Hepatocyte (in vitro differentiated cells): ENCODE results near the gene PLPP4. TPM values are rescaled to one million over a fixed set of nuclear protein-coding genes. Genes with fewer than 3 reads are reported as not detected.

ENCODE experiments used
- DNase-seq: peaks from one replicate; pipeline ENCODE4 v3.0.0-alpha.2; 2016; ENCODE audit warnings: low spot score
- H2AFZ ChIP-seq: fragments of 200-600 bp; sonication (generic); 2 replicates; pipeline ENCODE4 v1.6.0; 2016; ENCODE audit warnings: antibody characterized with exemption, mild to moderate bottlenecking
- H3K27ac ChIP-seq: fragments of 200-600 bp; sonication (generic); 2 replicates; pipeline ENCODE4 v1.5.1; 2016; ENCODE audit warnings: mild to moderate bottlenecking
- H3K27me3 ChIP-seq: fragments of 200-600 bp; sonication (generic); 2 replicates; pipeline ENCODE4 v1.6.1; 2016
- H3K36me3 ChIP-seq: fragments of 200-600 bp; sonication (generic); replicated peaks from 2 replicates; pipeline ENCODE4 v1.5.1; 2016; ENCODE audit warnings: low read depth; ENCODE audit not compliant: insufficient read depth
- H3K4me1 ChIP-seq: fragments of 200-600 bp; sonication (generic); 2 replicates; pipeline ENCODE4 v1.5.1; 2016; ENCODE audit warnings: mild to moderate bottlenecking, moderate library complexity; ENCODE audit not compliant: insufficient read depth
- H3K4me2 ChIP-seq: fragments of 200-600 bp; sonication (generic); 2 replicates; pipeline ENCODE4 v1.6.0; 2016
- H3K4me3 ChIP-seq: fragments of 200-600 bp; sonication (generic); 2 replicates; pipeline ENCODE4 v1.5.1; 2016; ENCODE audit warnings: mild to moderate bottlenecking
- H3K79me2 ChIP-seq: fragments of 200-600 bp; sonication (generic); 2 replicates; pipeline ENCODE4 v1.6.0; 2017; ENCODE audit warnings: mild to moderate bottlenecking
- H3K9me2 ChIP-seq: fragments of 200-600 bp; sonication (generic); replicated peaks from 2 replicates; pipeline ENCODE4 v1.6.0; 2017; ENCODE audit warnings: mild to moderate bottlenecking; ENCODE audit not compliant: insufficient read depth
- H3K9me3 ChIP-seq: fragments of 200-600 bp; sonication (generic); 2 replicates; pipeline ENCODE4 v1.5.1; 2016; ENCODE audit warnings: low read depth, mild to moderate bottlenecking
- H4K20me1 ChIP-seq: fragments of 200-600 bp; sonication (generic); 2 replicates; pipeline ENCODE4 v1.6.0; 2016; ENCODE audit warnings: mild to moderate bottlenecking; ENCODE audit not compliant: insufficient read depth, poor library complexity, severe bottlenecking
- EZH2 ChIP-seq: fragments of 200-600 bp; sonication (generic); IDR thresholded peaks from 2 replicates; pipeline ENCODE4 v1.6.1; 2016; ENCODE audit warnings: antibody characterized with exemption, mild to moderate bottlenecking, borderline replicate concordance
- EZH2phosphoT487 ChIP-seq: fragments of 200-600 bp; sonication (generic); IDR thresholded peaks from one replicate; pipeline ENCODE4 v1.6.1; 2018; ENCODE audit warnings: antibody characterized with exemption, mild to moderate bottlenecking, low read depth, moderate library complexity; ENCODE audit not compliant: unreplicated experiment, severe bottlenecking
- whole genome bisulfite sequencing: methylation state at CpG from one replicate; pipeline ENCODE4 v1.1.6; 2016; ENCODE audit warnings: low lambda C conversion rate; ENCODE audit errors: missing lambda C conversion rate; 5-methylcytosine and 5-hydroxymethylcytosine counted together
- polyA plus RNA-seq: library from polyadenylated mRNA; unstranded; fragments of >200 nt; fragmentation: Nextera tagmentation; extraction: Ambion mirVana; gene quantifications from 2 replicates; pipeline ENCODE4 v1.2.1, GENCODE V29; 2016
- total RNA-seq: library from RNA; depleted of rRNA; stranded (reverse); fragments of >200 nt; gene quantifications from 2 replicates; pipeline ENCODE4 v1.2.3, GENCODE V29; 2014
- TF ChIP-seq, protein P1 (sequence below): fragments of 200-600 bp; sonication (generic); IDR thresholded peaks from 2 replicates; pipeline ENCODE4 v1.5.1; 2016; ENCODE audit warnings: antibody characterized with exemption, mild to moderate bottlenecking; ENCODE audit not compliant: poor library complexity

PLPP4 gene
- total and polyA plus RNA-seq, 2 experiments from 2014 or later = 3.4 to 10.8 TPM

DNA sequence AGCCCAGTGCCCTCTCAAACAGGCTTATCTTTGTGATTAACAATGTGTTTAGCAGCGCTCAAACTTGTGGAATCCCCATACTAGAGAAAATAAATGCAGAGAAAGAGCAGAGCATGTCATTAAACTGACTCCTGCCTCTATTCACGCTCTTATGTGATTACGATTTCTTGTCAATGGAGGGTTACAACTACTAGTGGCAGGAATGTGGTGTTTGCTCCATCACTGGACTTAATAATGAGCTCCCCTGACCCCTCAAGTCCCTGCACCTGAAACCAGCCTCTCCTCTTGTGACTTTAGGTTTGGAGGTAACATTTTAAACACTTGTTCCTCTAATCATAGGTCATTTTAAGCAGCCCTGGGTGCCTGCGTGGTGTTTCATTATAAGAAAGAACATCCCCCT is 121.9 kb downstream of the PLPP4 start:
- DNase-seq = no peak
- H3K4me2 ChIP-seq = no peak overlapping the region
- no peaks in the 10 kb centered on the region for H3K9me2 ChIP-seq
- H3K79me2 ChIP-seq = no peaks in the 10 kb centered on the region
- WGBS = 94% methylated on average over 4 of the region's 4 CpGs
- no peak overlapping the region for H3K4me3 ChIP-seq
- H4K20me1 ChIP-seq = no peaks in the 10 kb centered on the region
- no peaks in the 10 kb centered on the region for H3K36me3 ChIP-seq
- TF ChIP-seq EZH2phosphoT487 (no peak), EZH2 (no peak)
- TF ChIP-seq, protein P1, sequence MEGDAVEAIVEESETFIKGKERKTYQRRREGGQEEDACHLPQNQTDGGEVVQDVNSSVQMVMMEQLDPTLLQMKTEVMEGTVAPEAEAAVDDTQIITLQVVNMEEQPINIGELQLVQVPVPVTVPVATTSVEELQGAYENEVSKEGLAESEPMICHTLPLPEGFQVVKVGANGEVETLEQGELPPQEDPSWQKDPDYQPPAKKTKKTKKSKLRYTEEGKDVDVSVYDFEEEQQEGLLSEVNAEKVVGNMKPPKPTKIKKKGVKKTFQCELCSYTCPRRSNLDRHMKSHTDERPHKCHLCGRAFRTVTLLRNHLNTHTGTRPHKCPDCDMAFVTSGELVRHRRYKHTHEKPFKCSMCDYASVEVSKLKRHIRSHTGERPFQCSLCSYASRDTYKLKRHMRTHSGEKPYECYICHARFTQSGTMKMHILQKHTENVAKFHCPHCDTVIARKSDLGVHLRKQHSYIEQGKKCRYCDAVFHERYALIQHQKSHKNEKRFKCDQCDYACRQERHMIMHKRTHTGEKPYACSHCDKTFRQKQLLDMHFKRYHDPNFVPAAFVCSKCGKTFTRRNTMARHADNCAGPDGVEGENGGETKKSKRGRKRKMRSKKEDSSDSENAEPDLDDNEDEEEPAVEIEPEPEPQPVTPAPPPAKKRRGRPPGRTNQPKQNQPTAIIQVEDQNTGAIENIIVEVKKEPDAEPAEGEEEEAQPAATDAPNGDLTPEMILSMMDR = no peak
- no peak overlapping the region for H2AFZ ChIP-seq
- no peak overlapping the region for H3K27ac ChIP-seq
- no peaks in the 10 kb centered on the region for H3K27me3 ChIP-seq
- H3K9me3 ChIP-seq = no peaks in the 10 kb centered on the region
- H3K4me1 ChIP-seq = no peaks in the 10 kb centered on the region

DNA sequence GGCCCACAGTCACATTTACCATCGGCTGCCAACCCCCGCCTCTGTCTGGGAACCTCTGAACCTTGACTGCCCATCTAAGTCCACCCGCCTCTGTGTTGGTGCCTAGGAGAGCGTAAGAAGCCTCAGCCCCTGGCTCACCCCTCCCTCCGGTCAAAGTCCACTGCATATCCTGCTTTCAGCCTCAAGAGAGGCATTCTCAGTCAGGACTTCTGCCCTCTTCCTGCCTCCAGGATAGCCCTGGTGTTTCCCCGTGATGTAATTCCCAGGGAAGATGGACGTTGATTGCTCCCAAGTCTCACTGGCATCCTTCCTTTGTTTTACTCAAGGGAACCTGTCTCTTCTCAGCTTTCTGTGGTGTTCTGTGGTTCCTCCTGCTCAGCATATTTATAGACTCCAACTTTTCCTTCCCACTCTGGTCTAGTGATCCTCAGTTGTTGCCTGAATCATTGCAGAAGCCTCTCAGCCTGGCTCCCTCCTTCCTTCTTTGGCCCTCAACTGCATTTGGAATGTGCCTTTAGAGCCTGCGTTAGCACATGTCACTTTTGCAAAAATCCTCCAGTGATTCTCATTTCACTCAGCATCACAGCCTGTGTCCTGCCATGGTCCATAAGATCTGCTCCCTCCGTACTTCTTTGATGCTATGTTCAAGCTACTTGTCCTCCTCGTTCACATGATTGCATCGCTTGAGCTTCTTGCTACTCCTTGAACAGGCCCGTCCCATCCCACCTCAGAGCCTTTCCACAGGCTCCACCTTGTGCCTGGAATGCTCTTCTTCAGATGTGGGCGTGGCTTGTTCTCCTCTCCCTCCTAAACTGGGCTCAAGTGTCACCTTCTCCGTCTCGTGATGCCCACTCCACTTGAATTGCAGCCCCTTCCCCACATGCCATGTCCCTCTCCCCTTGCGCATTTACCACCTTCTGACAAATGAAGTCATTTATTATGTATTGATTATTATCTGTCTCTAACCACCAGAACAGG is 124.2 kb downstream of the PLPP4 start:
- H3K4me2 ChIP-seq = no peak overlapping the region
- no peaks in the 10 kb centered on the region for H3K9me2 ChIP-seq
- no peaks in the 10 kb centered on the region for H3K27me3 ChIP-seq
- WGBS = 76% methylated on average over 16 of the region's 16 CpGs
- H3K79me2 ChIP-seq = no peaks in the 10 kb centered on the region
- no peaks in the 10 kb centered on the region for H4K20me1 ChIP-seq
- H2AFZ ChIP-seq = no peak overlapping the region
- no peaks in the 10 kb centered on the region for H3K9me3 ChIP-seq
- TF ChIP-seq, protein P1 = no peak
- TF ChIP-seq EZH2 (no peak), EZH2phosphoT487 (no peak)
- H3K4me1 ChIP-seq = no peaks in the 10 kb centered on the region
- DNase-seq = peak; percentile 78
- H3K27ac ChIP-seq = peak overlapping the region; percentile 59
- no peak overlapping the region for H3K4me3 ChIP-seq
- no peaks in the 10 kb centered on the region for H3K36me3 ChIP-seq

DNA sequence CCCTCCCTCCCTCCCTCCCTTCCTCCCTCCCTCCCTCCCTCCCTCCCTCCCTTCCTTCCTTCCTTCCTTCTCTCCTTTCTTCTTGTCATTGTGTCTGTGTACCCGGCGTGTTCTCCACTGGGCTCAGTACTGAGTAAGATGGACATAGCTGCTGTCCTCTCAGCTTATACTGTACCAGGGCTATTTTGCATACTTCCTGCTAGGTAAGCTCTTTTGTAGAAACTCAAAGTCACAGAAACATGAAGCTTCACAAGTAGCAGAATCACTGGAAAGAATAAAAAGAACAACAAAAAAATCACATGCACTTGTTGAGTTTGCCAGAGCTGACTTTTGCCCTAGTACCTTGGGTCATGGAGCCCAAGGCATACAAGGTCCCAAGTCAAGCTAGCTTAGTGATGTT is 125.7 kb downstream of the PLPP4 start:
- H2AFZ ChIP-seq = no peak overlapping the region
- no peak for DNase-seq
- H3K9me3 ChIP-seq = no peaks in the 10 kb centered on the region
- H3K4me1 ChIP-seq = no peaks in the 10 kb centered on the region
- H3K4me2 ChIP-seq = no peak overlapping the region
- WGBS = 73% methylated on average over 2 of the region's 2 CpGs
- H3K9me2 ChIP-seq = no peaks in the 10 kb centered on the region
- no peak overlapping the region for H3K27ac ChIP-seq
- no peaks in the 10 kb centered on the region for H3K27me3 ChIP-seq
- no peaks in the 10 kb centered on the region for H4K20me1 ChIP-seq
- no peaks in the 10 kb centered on the region for H3K79me2 ChIP-seq
- TF ChIP-seq EZH2phosphoT487 = no peak
- TF ChIP-seq, protein P1 = no peak
- no peak for TF ChIP-seq EZH2
- no peaks in the 10 kb centered on the region for H3K36me3 ChIP-seq
- no peak overlapping the region for H3K4me3 ChIP-seq
